GM18951 (cell line): ENCODE results near the gene PTP4A2.
"Not testable (repeated sequence)": the region's sequence is repeated elsewhere in the genome, so short reads cannot be mapped to it uniquely, and the experiment has no call there.

ENCODE experiments used
- POLR2A ChIP-seq: IDR thresholded peaks from 4 replicates; pipeline ENCODE4 v1.6.1; 2011; ENCODE audit warnings: mild to moderate bottlenecking; ENCODE audit not compliant: insufficient read length, insufficient read depth; ENCODE audit errors: extremely low read depth
- in situ Hi-C: fragments of 300-500 bp; cut with MboI; formaldehyde crosslinking; loops from one replicate; pipeline ENCODE4 v1.12.0; 2022; ENCODE audit warnings: low sequenced_read_pairs, mixed read lengths, inconsistent platforms; ENCODE audit not compliant: unreplicated experiment

PTP4A2 gene

DNA sequence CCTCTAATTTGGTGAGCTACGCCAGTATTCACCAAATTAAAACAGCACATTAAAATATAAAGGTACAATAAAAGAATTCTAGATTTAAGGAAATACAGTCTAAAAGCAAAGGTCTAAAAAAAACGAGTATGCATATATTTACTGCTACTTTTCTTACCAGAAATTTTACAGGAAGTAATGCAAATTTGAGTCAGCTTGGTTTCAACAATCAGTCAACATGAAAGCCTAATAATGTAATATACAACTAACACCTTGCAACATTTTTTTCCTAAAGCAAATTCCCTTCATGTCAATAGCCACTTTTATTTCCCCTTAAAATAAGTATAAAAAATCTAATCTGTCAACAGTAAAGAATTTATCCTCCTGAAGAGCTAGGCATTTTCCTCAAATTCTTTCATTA is 11.9 kb downstream of the PTP4A2 start:
- in situ Hi-C loops = no loop called here
- TF ChIP-seq POLR2A = no peak

DNA sequence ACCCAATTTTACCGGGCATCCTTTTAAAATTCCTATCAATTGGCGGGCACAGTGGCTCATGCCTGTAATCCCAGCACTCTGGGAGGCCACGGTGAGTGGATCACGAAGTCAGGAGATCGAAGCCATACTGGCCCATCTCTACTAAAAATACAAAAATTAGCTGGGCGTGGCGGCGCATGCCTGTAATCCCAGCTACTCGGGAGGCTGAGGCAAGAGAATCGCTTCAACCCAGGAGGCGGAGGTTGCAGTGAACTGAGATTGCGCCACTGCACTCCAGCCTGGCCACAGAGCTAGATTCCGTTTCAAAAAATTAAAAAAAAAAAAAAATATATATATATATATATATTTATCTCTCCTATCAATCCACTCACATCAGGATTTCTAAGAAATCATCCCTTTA is 12.3 kb downstream of the PTP4A2 start:
- in situ Hi-C loops = not testable (repeated sequence)

- in situ Hi-C loops = no loop called here
- TF ChIP-seq POLR2A = no peak
Measured at GRCh38 chr1:31924839-31925238, 13.3 kb downstream of the PTP4A2 start.

DNA sequence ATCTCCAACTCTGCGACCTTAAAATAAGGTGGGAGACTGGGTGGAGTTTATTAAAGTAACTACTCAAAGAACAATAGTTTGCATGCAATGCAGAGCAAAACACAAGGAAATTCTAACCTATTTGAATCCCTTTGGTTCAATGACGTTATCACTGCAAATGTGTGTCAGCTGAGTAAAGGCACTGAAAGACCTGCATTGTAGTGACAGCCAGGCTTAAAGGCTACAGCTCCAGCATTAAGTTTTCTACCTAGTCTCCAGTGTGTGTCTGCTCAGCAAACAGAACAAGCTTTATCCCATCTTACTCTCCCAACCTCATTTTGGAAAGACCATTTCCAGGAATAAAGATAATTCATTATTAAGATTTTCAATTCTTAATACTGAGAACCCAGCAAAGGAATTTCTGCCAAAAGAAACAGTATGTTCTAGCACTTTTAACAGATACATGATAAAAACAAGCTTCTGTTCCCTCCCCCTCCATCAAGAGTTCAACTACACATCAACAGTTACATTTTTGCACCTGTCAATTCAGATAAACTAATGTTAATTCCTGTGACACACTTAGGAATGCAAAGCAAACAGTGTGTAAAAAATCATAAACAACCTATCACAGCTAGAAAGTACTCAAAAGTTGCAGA is 14.2 kb downstream of the PTP4A2 start:
- no peak for TF ChIP-seq POLR2A
- in situ Hi-C loops = no loop called here

DNA sequence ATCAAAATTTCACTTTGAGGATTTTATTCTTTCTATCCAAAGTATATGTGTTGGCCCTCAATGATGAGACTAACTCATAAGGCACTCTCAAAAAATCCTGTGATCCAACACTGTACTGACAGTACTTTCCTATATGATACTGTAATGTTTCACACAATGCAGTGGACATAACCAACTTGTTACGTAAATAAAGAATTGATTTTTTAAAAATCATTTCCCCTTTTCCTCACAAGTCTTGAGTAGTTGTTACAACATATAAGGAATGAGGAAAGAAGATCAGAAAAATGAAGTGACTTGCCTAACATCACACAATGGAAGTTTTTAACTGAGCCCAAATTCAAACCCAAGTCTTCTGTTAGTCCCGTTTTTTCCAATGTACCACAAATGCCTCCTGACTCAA is 17.2 kb downstream of the PTP4A2 start:
- in situ Hi-C loops = no loop called here
- no peak for TF ChIP-seq POLR2A

GRCh38 chr1:31919591-31919990 is 18.6 kb downstream of the PTP4A2 start:
- TF ChIP-seq POLR2A = no peak

GRCh38 chr1:31915438-31915837 is 22.7 kb downstream of the PTP4A2 start:
- in situ Hi-C loops = no loop called here
- TF ChIP-seq POLR2A = no peak

More at GRCh38 chr1:31919591-31919990, 18.6 kb downstream of the PTP4A2 start:
- in situ Hi-C loops = no loop called here

- TF ChIP-seq POLR2A = no peak
- in situ Hi-C loops = no loop called here
Measured at GRCh38 chr1:31913968-31914367, 24.2 kb downstream of the PTP4A2 start.

DNA sequence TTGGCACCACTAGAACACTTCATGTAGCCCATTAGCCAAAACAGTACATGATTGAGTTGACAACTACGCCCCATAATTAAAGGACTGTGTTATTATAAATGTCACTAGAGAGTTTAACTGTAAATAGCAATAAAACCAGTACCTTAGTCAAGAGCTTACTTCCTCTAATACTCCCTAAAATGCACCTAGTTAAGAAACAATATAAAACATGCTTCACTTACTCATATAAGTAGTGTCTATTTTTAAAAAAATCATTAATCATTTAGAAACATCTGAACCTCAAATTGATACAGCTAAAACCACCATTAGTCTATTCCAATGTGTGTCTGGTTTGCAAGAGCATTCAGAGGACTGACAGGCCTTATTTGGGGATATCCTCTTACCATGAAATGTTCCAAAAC is 25.3 kb downstream of the PTP4A2 start:
- no peak for TF ChIP-seq POLR2A
- in situ Hi-C loops = no loop called here

DNA sequence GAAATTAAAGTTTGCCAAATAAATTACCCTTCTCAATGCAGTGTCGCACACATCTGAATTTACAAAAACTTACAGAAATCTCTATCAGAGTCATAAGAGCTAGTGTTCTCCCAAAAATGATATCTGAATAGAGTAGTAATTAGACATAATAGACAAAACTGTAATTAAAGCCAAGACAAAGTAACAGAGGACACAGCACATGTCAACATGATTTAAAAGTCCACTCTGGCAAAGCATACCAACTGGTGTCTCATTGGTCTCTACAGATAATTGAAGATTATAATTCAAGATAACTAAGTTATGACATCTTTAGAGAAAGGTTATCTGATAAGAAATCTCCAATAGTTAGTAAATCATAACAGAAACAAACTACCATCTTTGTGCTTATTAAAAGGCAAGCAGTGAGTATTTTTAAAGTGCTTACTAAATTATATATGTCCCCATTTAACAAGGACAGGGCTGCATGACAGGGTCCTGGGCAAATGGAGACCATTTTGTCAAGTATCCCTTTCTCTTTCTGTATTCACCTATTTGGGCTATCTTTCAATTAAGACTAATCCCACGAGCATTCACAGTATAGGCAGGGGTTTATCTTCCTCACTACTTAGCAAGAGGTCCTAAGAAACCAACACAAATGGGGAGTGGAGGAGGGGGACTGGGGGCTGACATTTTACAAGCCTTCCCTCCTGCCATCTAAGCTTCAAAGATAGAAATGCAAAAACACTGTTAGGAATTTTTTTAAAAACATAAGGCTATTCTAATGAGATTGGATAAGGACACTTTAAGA is 26.0 kb downstream of the PTP4A2 start:
- in situ Hi-C loops = no loop called here
- no peak for TF ChIP-seq POLR2A

- in situ Hi-C loops = no loop called here
- no peak for TF ChIP-seq POLR2A
Measured at GRCh38 chr1:31910933-31911332, 27.2 kb downstream of the PTP4A2 start.

- in situ Hi-C loops = no loop called here
- no peak for TF ChIP-seq POLR2A
Measured at GRCh38 chr1:31909691-31910090, 28.5 kb downstream of the PTP4A2 start.

GRCh38 chr1:31906557-31906956 is 31.6 kb downstream of the PTP4A2 start:
- TF ChIP-seq POLR2A = no peak
- in situ Hi-C loops = no loop called here

- in situ Hi-C loops = no loop called here
- TF ChIP-seq POLR2A = no peak
Measured at GRCh38 chr1:31905681-31906080, 32.5 kb downstream of the PTP4A2 start.
